ENCODE results near the gene FEM1A. TPM values are rescaled to one million over a fixed set of nuclear protein-coding genes. Genes with fewer than 3 reads are reported as not detected.

FEM1A gene
- total and polyA plus RNA-seq, 9 of the 15 experiments (the other 6 are each of a cell fraction or from before 2014, with no cell fraction given) = 0.08 to 19.0 (median 6.8) TPM

- TF ChIP-seq MGA (IDR thresholded peaks at IDR 0.05) (peak; percentile 74; the same call in 1 of the 2 replicates), MNT (conservative IDR thresholded peaks at IDR 0.05) (peak in 1 of 2 experiments; percentile 34; a peak in 3 of 4 replicates), SIN3A (IDR thresholded peaks at IDR 0.05; ENCODE audit: borderline replicate concordance in 2 of 2, control insufficient read depth in 1 of 2, low read depth in 2 of 2, low read length in 2 of 2) (0 out of 4 replicates have a peak, but pooled peaks of 1 of the 2 experiments have one; percentile 25), SAP30 (IDR thresholded peaks at IDR 0.05; ENCODE audit: borderline replicate concordance, insufficient read depth, low read depth, low read length, poor library complexity, severe bottlenecking) (peak; percentile 42), NR3C1 (CRISPR knock-in tag; IDR thresholded peaks at IDR 0.05) (peak; percentile 86; the same call in 1 of the 2 replicates)
Observed at GRCh38 chr19:4792019-4792865, 708 bp downstream of the FEM1A start (continued).
